Mucosa of descending colon (tissue), 3 donors: ENCODE measurements around the gene SURF4. TPM values are rescaled to one million over a fixed set of nuclear protein-coding genes. Genes with fewer than 3 reads are reported as not detected.

Experiments
- ATAC-seq: fragments of 200-7000 bp; cut with Tn5 transposase; one replicate; pipeline ENCODE4 v1.9.1; 2020; ENCODE audit warnings: mild to moderate bottlenecking, moderate library complexity
- DNase-seq, 3 donors: peaks; one replicate each; pipeline ENCODE4 v3.0.0-alpha.2; 2020
- H3K36me3 ChIP-seq: fragments of 200-600 bp; one replicate; pipeline ENCODE4 v1.8.0; 2021; ENCODE audit warnings: low read depth, mild to moderate bottlenecking
- H3K4me1 ChIP-seq: fragments of 200-600 bp; one replicate; pipeline ENCODE4 v1.8.0; 2021; ENCODE audit warnings: low read depth, mild to moderate bottlenecking
- H3K4me3 ChIP-seq: fragments of 200-600 bp; one replicate; pipeline ENCODE4 v1.8.0; 2021; ENCODE audit warnings: mild to moderate bottlenecking
- H3K9me3 ChIP-seq: fragments of 200-600 bp; one replicate; pipeline ENCODE4 v1.8.0; 2021; ENCODE audit warnings: mild to moderate bottlenecking
- CTCF ChIP-seq: fragments of 200-600 bp; IDR thresholded peaks from one replicate; pipeline ENCODE4 v1.8.0; 2022; ENCODE audit warnings: antibody characterized with exemption, mild to moderate bottlenecking
- intact Hi-C, 2 donors: fragments of 100-400 bp; cut with DNase I in 1 of 2; cut with micrococcal nuclease in 1 of 2; formaldehyde crosslinking; loops; one replicate each; pipeline versions ENCODE4 v1.11.0 to v1.11.1; 2022; cut with DNase I, micrococcal nuclease
- total RNA-seq, 3 donors: library from RNA; stranded (reverse); fragmentation: NEBNext Ultra II Directional in 2 of 3; extraction: Animal tissue kit (Norgen Biotek cat#: 25700) in 2 of 3; gene quantifications; one replicate each; pipeline versions ENCODE4 v1.2.1 to v1.2.4, GENCODE V29; 2021 to 2023
- donor health status: DM: no; HTN: no; CAD: no; lungs with moderate emphysema.
- donor health status: DM: no; HTN: no; CAD: no.
- donor health status: DM: no; HTN: yes; CAD: no.

SURF4 gene
- total RNA-seq, 3 donors from 2014 or later, result 117 to 165 (median 149) TPM

GRCh38 chr9:133315997-133316396 lies 59.9 kb downstream of the SURF4 start:
- DNase-seq (no peak), ATAC-seq (no peak)
- no peak overlapping the region for H3K4me3 ChIP-seq
- no peak for TF ChIP-seq CTCF
- no peaks in the 10 kb centered on the region for H3K36me3 ChIP-seq
- intact Hi-C loops, result no loop called here
- H3K4me1 ChIP-seq, result no peaks in the 10 kb centered on the region
- no peaks in the 10 kb centered on the region for H3K9me3 ChIP-seq

Other genes starting within 250 kb of the SURF4 start
- 10 to 100 TPM in 1 of 3 donors, 1 to 10 TPM in 2; 4.3 to 14.0 (median 8.6) TPM for gene GBGT1, start 212.1 kb downstream of the SURF4 start, total RNA-seq
- gene OBP2B, start 166.8 kb downstream of the SURF4 start, total RNA-seq, result not detected
- gene ABO, start 100.9 kb downstream of the SURF4 start, total RNA-seq, result 100 to 1,000 TPM in 2 of 3 donors, 10 to 100 TPM in 1; 25.6 to 114 (median 102) TPM
- gene SURF6, start 39.9 kb downstream of the SURF4 start, total RNA-seq, result 10 to 100 TPM; 23.7 to 24.7 (median 24.0) TPM
- gene MED22, start 27.9 kb downstream of the SURF4 start, total RNA-seq, result 10 to 100 TPM; 19.8 to 33.6 (median 21.3) TPM
- 1,000 to 10,000 TPM; 1,420 to 1,482 (median 1,457) TPM for gene RPL7A, start 27.8 kb downstream of the SURF4 start, total RNA-seq
- gene SURF1, start 19.6 kb downstream of the SURF4 start, total RNA-seq, result 10 to 100 TPM; 45.4 to 63.0 (median 52.2) TPM
- 10 to 100 TPM in 2 of 3 donors, 1 to 10 TPM in 1; 8.7 to 15.0 (median 11.4) TPM for gene SURF2, start 19.5 kb downstream of the SURF4 start, total RNA-seq
- gene STKLD1, start 306 bp upstream of the SURF4 start, total RNA-seq, result 1 to 10 TPM in 2 of 3 donors, under 1 TPM in 1; 0.41 to 1.4 (median 1.3) TPM
- 10 to 100 TPM; 18.7 to 26.0 (median 20.1) TPM for gene REXO4, start 42.0 kb upstream of the SURF4 start, total RNA-seq
- 1 to 10 TPM; 3.3 to 5.0 (median 3.6) TPM for gene ADAMTS13, start 46.3 kb upstream of the SURF4 start, total RNA-seq
- 10 to 100 TPM; 42.7 to 84.2 (median 54.1) TPM for gene CACFD1, start 83.9 kb upstream of the SURF4 start, total RNA-seq
- gene SLC2A6, start 103.0 kb upstream of the SURF4 start, total RNA-seq, result 1 to 10 TPM; 2.6 to 5.3 (median 2.8) TPM
- gene MYMK, start 148.9 kb upstream of the SURF4 start, total RNA-seq, result not detected
- gene ADAMTSL2, start 158.6 kb upstream of the SURF4 start, total RNA-seq, result 1 to 10 TPM; 1.3 to 2.7 (median 1.5) TPM
- gene FAM163B, start 233.3 kb upstream of the SURF4 start, total RNA-seq, result 1 to 10 TPM; 2.0 to 3.9 (median 3.8) TPM